ENCODE results near the gene APOM.

APOM gene

DNA sequence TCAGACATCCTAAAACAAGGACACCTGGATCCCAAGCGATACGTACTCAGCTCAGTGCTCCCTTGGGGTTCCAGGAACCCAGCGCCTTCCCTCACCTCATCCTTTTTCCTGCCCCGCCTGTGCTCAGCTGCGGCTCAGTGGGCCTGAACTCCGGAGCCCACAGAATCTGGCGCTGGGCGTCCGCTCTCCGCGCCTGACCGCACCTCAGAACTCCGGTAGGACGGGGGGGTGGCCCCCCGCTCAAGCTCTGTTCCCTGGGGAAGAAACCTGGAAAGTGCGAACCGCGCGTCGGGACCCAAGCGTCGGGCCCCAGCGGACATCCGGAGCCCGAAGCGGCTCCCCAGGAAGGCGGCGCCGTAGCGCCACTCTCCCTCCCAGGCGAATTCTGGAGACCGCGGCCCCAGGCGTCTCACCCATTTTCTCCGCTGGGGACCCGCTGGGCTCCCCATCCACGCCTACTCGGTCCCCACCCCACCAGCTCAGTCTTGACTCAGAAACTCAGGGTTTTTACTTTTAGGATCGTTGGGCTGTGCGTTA is 25.5 kb downstream of the APOM start:
- peak; percentile 28 to 56 for DNase-seq

DNA sequence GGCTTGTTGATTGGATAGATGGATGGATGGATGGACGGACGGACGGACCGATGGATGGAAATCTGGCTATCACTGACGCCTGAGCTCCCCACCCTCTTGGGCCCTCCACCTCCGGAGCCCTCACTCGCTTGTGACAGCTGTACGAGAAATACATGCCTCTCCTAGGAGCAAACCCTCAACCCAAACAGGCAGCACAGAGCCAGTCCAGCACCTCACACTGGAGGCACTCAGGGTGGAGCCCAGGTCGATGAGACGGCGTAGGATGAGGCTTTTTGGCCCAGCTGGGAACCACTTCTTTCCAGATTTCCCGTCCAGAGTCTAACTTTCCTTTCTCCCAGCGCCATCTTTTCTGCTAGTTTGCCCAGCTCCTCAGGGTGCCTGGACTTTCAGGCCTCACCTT is 27.9 kb downstream of the APOM start:
- no peak for DNase-seq

DNA sequence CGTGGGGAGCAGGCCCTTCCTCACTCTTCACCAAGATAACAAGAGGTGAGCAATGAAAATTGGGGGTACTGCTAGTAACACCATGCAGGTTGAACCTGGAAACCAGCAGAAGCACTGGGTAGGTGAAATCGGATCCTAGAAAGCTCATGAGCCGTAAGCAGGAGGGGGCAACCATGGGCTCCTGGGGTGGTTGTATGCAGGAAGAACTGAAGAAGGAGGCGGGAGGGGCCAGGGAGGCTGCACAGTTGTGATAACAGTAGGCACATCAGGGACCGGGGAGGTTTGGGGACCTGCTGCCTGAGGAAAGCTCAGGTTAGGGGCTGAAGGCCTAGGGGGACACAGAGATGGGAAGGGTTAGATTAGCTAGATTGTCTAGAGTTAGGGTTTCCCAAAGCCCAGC is 30.8 kb downstream of the APOM start:
- DNase-seq: no peak

DNA sequence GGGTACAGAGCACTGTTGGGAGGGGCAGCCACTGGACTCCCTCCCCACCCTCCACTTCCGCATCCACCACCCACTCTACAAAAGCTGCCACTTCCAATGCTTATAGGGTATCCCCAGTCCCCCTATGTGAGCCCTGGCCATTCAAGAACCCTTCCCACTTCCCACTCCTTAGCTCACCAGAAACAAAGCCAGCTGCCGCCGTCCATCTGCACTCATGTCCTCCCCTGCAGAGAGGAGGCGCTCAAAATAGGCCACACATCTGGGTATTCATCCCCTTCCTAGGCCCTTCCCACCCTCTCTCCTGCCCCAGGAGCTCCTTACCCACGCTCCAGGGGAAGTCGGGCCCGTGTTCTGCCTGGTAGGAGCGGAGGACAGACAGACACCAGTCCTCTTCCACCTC is 31.6 kb downstream of the APOM start:
- no peak for DNase-seq

DNA sequence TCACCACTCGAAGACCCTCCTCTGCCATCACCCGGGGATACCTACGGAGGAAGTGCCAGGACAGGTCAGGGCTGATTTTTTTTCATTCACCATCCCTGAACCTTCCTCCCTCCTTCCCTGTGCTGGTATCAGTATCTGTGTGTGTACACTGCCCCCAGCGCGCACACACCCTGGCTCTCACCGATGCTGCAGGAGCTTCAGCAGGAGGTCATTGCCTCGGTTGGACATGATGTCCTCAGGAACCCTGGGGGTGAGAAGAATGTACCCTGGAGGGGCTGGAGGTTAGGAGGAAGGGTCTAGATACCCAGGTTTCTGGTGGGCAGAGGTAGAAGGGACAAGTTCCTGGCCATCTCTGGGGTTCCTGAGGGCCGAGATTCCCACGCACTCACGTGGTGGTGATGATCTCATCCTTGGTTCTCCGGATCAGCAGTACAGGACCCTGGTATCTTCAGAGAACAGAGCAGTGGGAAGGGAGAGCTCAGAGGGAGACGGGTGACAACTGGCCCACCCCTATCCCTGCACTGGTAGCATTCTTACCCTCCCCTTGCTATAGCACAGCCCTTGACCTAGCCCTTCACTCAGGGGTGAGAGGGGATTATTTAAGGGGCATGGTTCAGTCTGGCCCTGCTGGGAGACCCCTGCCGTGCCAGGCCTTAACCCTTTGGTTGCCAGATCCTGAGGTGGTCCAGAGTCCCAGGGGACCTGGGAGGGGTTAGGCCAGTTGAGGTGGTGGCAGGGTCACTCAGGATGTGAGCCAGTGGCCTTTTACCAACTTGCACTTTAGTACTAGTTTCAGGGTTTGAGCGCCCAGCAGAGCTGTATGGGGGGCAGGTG is 32.4 kb downstream of the APOM start:
- no peak for DNase-seq

DNA sequence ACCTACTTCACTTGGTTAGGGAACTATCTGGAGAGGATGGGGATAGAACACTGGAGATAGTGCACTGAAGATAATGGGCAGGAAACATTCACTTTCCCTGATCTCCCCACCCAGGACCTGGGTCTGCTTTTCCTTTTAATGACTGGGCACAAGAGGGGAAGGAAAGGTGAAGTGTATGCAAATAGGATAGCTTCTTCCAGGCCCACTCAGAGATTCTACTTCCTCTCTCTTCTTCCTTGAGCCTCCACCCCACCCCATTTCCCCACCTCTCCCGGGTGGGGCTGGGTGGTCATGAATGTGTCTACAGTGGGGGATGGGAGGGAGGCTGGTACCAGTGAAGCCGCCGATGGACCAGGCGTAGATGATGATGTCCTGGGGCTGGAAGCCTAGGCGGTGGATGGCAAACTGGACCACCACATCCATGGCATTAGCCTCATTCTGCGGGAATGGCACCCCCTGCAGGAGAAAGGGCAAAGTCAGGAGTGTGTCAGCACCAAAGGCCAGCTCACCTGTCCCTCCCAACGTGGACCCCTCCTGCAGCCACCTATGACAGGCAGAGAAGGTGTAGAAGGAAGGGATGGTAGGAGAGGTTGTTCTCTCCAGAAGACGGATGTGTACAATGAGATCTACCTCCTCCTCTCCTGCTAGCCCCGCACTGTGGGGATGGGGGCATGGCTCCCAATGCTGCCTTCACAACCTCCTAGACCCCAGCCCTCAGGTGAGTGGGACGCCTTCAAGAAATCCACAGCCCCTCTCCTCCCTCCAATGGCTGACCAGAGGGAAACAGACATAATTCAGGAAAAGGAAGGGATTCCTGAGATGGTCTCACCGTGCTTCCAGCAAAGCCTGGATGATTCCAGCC is 33.8 kb downstream of the APOM start:
- DNase-seq: no peak

DNA sequence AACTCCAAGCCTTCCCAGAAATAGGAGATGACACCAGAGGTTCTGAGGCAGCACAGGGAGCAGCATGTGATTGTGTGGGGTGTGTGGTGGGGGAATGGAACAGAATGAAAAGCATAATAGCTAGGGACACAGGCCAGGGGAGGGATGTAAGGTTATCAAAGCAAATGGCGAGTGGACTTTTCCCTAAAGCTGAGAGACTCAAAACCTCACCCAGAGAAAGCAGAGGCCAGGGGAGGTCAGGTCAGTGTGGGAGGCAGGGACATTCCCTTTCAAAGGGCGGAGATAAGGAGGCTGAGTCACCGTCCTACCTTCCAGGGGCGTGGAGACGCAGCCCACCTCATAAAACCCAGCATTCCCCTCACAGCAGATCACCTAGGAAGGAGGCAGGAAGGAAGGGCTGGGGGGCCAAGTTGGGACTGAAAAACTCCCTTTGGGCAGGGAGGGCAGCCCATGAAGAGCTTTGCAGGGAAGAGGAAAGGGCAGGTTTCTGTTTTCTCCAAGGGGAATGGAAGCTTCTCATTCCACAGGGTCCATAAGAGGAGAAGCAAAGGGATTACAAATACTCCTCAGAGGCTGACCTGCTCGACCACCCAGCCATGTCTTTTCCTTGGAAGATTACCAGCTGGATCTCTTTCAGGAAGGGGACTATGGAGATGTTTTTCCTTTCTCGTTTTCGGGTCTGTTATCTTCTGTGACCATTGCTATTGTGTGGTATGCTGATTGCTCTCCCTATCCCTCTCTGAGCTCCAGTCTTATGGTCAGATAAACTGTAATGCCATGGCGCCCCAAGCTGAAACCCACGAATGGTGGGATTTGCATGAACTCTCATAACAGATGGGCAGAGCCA is 34.8 kb downstream of the APOM start:
- DNase-seq: no peak

DNA sequence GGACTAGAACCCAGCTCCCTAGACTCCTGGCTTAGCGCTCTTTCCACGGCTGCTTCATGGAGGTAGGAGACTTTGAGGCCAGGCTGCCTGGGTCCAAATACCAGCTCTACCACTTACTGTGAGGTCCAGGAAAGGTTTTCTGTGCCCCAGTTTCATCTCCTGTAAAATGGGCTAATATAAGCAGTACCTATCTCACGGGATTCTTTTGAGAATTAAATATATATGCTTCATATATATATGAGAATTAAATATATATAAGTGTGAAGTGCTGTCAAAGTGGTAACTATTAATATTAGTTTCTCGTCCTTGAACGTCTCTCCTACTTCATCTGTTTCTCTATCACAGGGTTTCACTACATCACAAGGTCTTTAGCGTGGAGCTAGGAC is 35.4 kb downstream of the APOM start:
- no peak for DNase-seq

DNA sequence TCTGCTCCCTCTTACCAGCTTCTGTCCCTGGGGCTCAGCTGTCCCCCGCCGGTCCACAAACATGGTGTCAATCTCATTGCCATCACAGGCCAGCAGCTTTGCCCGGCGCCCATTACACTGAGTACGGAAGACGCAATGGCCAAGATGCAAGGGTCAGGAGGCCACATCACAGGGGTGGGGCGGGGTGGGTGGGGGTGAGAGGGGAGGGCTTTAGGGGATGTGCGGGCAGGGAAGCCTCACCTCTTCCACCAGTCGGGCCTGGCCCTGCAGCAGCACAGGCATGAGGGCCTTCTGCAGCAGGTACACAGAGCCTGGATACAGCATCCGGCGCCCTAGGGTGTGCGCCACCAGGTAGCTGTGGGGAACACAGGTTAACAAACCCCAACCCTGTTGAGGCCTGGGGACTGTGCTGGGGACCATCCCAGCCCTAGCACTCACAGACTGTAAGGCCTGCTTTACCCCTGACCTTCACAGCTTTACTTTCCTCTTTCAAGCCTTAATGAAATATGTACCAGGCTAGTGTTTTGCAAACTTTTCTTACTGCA is 35.9 kb downstream of the APOM start:
- no peak for DNase-seq

DNA sequence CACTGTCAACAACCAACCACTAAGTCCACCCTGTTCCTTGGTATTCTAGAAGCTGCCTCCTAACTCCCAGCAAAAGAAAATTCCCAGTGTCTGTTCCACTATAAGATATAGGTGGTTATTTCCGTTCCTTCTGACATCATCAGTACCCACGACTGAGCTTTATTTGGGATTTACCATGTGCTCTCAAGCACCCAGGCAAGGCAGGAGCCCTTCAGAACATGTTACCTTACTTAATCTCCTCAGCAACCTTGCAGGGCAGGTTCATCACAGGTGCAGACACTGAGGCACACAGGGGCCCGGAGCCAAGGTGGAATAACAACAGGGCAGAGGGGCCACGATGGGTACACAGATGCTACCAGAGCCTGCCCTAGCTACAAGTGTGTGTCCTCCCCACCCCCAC is 36.7 kb downstream of the APOM start:
- no peak for DNase-seq

DNA sequence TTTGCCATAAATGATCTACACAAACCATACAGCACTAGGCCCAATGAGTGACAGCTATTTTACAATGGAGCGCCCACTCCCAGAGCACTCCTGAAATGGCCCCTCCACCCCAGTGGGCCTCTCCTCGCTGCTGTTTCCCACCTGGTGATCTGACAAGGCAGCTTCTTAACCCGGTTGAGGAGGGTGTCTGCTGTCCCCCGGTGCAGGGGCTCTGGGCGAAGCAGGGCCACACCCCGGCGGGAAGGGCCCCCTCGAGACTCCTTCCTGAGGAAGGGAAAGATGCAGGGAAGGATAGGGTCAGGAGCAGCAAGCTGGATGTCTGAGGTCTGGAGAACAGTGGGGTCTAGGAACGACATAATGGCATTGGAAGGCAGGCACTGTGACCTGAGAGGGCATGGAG is 37.2 kb downstream of the APOM start:
- DNase-seq: no peak

DNA sequence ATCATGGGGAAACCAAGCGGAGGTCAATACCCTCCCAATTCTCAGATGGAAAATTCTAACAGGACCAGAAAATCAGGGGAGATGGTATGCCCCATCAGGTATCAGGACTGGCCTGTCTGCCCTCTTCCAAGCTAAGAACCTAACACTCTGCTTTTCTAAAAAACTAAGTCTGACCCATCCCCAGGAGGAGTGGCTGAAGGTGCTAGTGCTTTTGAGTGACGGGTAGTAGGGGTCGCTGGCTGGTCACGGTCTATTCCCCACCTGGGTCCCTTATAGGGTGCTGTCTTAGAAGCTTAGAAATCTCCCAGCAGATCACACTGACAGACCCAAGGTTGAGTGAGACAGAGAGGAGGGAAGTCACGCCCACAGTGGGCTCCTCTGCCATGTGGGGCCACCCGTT is 37.8 kb downstream of the APOM start:
- DNase-seq: no peak

DNA sequence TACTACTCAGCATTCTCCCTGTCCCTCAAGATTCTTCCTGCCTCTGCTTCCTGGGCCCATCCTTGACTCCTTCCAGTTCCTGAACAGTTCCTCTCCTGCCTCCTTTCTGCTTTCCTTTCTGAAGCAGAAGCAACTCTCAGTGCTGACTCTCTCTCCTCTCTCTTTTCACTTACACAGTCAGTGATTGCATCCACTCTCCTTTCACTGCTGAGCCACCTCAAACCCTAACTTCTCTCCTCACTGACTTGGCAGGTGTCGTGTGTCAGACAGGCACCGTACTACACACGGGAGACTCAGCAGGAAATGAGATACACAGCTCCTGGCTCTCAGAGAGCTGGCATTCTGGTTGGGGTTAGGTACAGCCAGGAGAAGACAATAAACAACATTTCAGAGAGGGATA is 41.9 kb downstream of the APOM start:
- no peak for DNase-seq

DNA sequence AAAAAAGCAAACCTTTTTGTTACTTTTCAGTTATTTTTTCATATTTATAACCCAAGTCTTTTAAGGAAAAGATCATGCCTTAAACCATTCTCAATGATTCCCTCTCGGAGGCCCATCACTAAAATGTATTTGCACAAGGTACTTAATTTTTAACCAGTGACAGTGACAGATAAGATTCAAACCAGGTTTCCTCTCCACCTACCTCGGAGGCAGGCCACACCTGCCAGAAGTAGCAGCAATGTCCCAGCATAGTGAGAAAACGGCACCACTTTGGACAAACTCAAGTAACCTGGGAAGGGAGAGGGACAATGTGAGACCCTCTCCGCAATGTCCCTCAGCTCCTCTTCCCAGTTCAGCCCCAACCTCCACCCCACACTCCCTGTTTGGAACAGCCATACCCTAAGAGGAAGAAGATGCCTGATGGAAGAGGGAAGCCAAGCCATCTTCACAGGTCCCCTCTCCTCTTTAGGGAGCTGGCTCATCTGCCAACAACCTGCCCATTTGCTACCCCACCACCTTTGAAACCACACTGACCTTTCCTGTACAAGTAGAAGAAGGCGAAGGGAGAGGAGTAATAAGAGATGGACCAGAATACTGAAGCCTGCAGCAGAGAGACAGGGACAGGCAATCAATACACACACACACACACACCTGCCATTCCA is 45.2 kb downstream of the APOM start:
- DNase-seq: no peak

DNA sequence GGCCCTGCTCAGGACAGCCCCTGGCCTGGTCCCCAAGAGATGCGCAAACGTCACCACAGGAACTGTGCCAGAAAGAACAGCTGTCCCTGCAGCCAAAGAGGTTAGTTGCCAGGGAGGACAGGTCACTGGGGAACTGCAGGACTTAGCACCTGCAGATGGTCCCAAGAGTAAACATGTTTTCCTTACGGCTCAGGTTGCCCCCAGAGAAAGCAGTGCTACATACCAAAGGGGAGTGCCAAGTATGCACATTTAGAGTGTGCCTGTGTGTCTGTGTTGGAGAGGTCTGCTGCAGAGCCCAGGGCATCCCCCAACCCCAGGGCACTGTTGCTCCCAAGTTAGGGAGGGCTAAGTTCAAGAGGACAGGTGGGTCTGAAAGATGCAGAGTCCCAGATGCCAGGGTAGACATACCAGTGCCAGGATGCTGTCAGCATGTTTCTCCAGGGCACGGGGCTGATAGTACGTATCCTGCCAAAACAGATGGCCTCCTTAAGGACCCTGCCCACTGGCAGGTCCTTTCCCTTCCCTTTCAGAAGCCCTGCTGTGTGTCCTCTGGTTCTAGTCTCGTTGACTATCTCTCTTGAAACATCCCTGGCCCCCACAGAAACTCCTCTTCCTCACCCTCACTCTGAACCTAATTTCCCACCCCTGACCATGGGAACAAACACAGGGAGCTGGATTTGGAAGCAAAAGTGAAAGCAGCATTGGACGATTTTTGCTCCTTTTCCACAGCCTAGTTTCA is 46.1 kb downstream of the APOM start:
- peak in 1 of 2 experiments; percentile 16 for DNase-seq

DNA sequence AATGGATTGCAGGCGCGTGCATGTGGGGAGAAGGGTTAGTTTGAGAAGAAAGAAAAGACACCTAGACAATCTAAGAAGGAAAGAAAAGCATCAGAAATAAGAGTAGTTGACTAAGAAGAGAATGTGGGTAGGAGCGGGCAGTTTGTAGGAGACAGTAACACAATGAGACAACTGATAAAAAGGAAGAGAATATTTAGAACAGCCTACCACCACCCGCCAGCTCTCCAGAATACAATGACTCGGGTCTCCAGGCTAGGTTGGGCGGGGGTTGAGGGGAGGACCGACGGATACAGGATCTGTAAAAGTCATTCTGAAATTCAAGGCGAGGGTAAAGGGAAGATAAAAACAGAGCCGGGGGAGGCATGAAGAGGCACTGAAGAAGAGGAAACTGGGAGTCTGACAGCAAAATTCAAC is 46.7 kb downstream of the APOM start:
- DNase-seq: no peak

DNA sequence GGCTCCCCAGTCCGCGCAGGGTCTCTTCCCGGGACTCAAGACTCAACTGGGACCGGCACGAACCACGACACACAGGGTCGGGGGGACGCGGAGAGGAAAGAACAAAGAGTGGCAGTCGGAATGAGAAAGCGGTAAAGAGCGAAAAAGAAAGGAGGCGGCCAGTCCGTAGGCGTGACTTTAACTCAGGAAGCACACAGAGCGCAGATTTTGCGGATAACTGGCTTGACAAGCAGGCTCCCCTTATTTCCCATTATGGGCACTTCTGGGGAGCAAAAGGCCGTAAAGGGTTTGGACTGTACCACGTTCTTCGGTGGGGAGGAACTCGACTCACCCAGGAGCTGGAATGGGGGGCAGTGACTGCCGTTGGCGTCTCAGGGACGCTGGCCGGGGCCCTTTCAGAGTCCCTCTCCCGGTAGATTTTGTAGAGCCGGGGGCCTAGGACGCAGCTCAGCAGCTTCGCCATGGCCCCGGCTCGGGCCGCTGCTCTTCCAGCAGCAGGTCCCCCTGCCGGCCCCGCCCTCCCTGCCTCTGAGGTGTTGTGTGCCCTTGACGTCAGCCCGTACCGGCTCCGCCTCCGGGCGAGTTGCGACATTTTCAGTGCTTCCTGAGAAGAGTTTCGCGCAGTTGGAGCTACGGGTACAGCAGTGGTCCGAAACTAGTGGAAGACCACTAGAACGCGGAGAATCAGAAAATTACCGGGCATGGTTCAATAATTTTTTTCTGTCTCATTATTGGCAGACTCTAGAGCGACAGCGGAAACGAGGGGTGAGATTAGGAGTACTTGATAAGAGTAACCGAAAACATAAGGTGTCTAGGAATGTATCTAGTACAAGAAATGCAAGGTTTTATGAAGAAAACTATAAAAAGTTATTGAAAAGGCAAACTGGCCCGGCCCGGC is 47.4 kb downstream of the APOM start, which contains the start of gene ABHD16A:
Gene ABHD16A (minus strand): TSS at position 506 of the 898 bp plus-strand sequence. CDS start 43 bp downstream, at position 463.
- DNase-seq: peak; percentile 95 to 97

DNA sequence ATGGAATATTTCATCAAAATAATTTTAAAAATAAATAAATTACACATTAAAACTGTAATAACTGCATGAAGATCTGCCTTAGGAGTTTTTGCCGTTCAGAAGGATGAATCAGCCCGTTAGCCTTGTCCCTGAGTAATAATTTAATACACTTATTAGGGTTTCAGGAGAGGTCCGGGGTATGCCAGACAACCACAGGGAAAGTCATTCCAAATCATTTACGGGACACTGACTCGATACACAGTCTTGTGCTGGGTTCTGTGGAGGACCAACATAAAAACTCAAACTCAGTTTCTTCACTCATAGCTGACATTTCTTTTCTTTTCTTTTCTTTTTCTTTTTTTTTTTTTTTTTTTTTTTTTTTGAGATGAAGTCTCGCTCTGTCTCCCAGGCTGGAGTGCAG is 50.2 kb downstream of the APOM start:
- DNase-seq: no peak

DNA sequence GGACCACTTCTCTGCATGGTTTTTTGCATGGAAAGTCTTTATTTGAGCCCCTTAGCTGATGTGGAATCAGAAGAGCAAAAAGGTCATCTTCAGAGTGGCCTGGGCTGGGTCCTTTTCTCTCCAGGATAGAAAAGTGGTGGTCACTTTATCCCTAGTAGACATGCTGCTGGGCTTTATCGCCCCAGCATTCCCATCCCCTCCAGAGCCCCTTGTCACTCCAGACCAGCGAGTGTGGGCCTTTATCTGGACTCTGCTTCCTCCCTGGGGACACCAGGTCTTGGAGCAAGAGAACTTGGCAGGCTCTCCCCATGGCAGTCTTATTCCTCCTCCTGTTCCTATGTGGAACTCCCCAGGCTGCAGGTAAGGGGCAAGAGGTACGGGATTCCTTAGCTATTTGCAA is 50.9 kb downstream of the APOM start, which contains the start of gene LY6G6F:
Gene LY6G6F (plus strand): TSS at position 268 of the 400 bp plus-strand sequence. CDS start 41 bp downstream, at position 309.
- DNase-seq: no peak

DNA sequence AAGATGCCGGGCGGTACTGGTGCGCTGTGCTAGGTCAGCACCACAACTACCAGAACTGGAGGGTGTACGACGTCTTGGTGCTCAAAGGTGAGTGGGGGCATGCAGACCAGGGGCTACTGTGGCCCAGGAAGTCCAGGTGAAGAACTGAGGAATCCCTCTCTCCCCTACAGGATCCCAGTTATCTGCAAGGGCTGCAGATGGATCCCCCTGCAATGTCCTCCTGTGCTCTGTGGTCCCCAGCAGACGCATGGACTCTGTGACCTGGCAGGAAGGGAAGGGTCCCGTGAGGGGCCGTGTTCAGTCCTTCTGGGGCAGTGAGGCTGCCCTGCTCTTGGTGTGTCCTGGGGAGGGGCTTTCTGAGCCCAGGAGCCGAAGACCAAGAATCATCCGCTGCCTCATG is 52.0 kb downstream of the APOM start:
- DNase-seq: no peak

Data from NCI-H2081 (cell line).